Fibroblast of mammary gland (primary cell): ENCODE data around the gene TBC1D24.

Source experiments
- DNase-seq: peaks from one replicate; pipeline ENCODE4 v3.0.0-alpha.2; 2010; ENCODE audit warnings: low read depth
- H3K4me3 ChIP-seq: 2 replicates; pipeline ENCODE4 v1.5.1; 2011; ENCODE audit warnings: low read depth, mild to moderate bottlenecking, low read length, moderate library complexity; ENCODE audit not compliant: control insufficient read depth
- CTCF ChIP-seq: conservative IDR thresholded peaks from 2 replicates; pipeline ENCODE4 v1.5.1; 2011; ENCODE audit warnings: low read depth, low read length, inconsistent platforms; ENCODE audit not compliant: control insufficient read depth, insufficient read depth

Gene TBC1D24

GRCh38 chr16:2457267-2457666 lies 17.7 kb upstream of the TBC1D24 start:
- H3K4me3 ChIP-seq = no peak overlapping the region
- no peak for TF ChIP-seq CTCF
- DNase-seq = no peak

- DNase-seq = no peak
- H3K4me3 ChIP-seq = no peak overlapping the region
- no peak for TF ChIP-seq CTCF
Observed at GRCh38 chr16:2457946-2458345, 17.0 kb upstream of the TBC1D24 start.

GRCh38 chr16:2458887-2459646 lies 15.9 kb upstream of the TBC1D24 start:
- DNase-seq = no peak
- TF ChIP-seq CTCF = no peak
- peak overlapping the region; percentile 53 for H3K4me3 ChIP-seq

- no peak for TF ChIP-seq CTCF
- peak within 1 kb of the TSS; percentile 53 for H3K4me3 ChIP-seq
- DNase-seq = peak; percentile 84
Observed at GRCh38 chr16:2459647-2460390, 15.1 kb upstream of the TBC1D24 start, which contains the start of gene TEDC2. TEDC2 (plus strand) TSS chr16:2460109; CDS start chr16:2460145, 36 bp downstream.

- peak overlapping the region; percentile 50 for H3K4me3 ChIP-seq
- TF ChIP-seq CTCF = no peak
- no peak for DNase-seq
Observed at GRCh38 chr16:2460391-2460713, 14.6 kb upstream of the TBC1D24 start.

- no peak for TF ChIP-seq CTCF
- DNase-seq = no peak
- no peak overlapping the region for H3K4me3 ChIP-seq
Observed at GRCh38 chr16:2460916-2461315, 14.0 kb upstream of the TBC1D24 start.
